ENCODE data around the gene SPPL2B.

GRCh38 chr19:2315121-2315817 is 13.2 kb upstream of the SPPL2B start:
- TF ChIP-seq CTCF (IDR thresholded peaks at IDR 0.05; ENCODE audit: low read length): no peak
- TF ChIP-seq EZH2 (optimal IDR thresholded peaks at IDR 0.05; ENCODE audit: low read depth, low read length): no peak
- no peak for TF ChIP-seq EZH2phosphoT487 (IDR thresholded peaks at IDR 0.05; ENCODE audit: low read length)

Data from MM.1S (cell line).